ENCODE data around the gene COMMD4. TPM values are rescaled to one million over a fixed set of nuclear protein-coding genes. Genes with fewer than 3 reads are reported as not detected.
"Not testable (repeated sequence)": the region's sequence is repeated elsewhere in the genome, so short reads cannot be mapped to it uniquely, and the experiment has no call there.

The COMMD4 gene
- total and polyA plus RNA-seq, 10 of the 15 experiments (the other 5 are each of a cell fraction or from before 2014, with no cell fraction given), result 14.5 to 118 (median 75.3) TPM

DNA sequence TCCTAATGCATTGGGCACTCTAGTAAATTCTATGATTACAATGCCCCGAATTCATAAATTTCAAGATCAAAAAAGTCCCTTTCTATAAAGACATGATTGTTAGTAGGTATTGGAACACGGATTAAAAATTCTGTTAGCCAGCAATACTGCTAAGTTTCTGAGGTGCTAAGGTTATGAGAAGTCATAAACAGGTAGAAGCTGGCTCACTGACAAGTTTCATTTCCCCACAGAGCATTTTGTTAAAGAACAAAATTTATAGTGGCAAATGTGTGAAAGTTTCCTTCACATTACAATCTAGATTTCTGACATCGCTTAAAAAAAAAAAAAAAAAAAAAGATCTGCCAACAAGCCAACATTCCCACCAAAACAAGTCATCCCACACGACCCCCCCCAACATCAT lies 44.9 kb downstream of the COMMD4 start:
- ATAC-seq (no peak), DNase-seq (ENCODE audit: low read depth, low spot score) (no peak), FAIRE-seq (no peak)
- TF ChIP-seq ZNF384 (IDR thresholded peaks at IDR 0.05; ENCODE audit: borderline replicate concordance, low read depth, low read length), result 0 out of 2 replicates have a peak, but pooled peaks have one; percentile 36
- TF ChIP-seq, protein P1, sequence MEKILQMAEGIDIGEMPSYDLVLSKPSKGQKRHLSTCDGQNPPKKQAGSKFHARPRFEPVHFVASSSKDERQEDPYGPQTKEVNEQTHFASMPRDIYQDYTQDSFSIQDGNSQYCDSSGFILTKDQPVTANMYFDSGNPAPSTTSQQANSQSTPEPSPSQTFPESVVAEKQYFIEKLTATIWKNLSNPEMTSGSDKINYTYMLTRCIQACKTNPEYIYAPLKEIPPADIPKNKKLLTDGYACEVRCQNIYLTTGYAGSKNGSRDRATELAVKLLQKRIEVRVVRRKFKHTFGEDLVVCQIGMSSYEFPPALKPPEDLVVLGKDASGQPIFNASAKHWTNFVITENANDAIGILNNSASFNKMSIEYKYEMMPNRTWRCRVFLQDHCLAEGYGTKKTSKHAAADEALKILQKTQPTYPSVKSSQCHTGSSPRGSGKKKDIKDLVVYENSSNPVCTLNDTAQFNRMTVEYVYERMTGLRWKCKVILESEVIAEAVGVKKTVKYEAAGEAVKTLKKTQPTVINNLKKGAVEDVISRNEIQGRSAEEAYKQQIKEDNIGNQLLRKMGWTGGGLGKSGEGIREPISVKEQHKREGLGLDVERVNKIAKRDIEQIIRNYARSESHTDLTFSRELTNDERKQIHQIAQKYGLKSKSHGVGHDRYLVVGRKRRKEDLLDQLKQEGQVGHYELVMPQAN (conservative IDR thresholded peaks at IDR 0.05), result no peak
- peak; percentile 61 for TF ChIP-seq SPI1 (IDR thresholded peaks at IDR 0.05; ENCODE audit: borderline replicate concordance, insufficient read depth, low read depth, low read length)
- Histone ChIP-seq H3K36me3 (ENCODE audit: control insufficient read depth in 2 of 2, insufficient read depth in 2 of 2, low read length in 1 of 2) (peaks cover 13 to 27% of the 10 kb centered on the region in 2 experiments), H3K4me3 (no peak overlapping the region), H3K79me2 (ENCODE audit: control insufficient read depth, insufficient read depth, low read length) (no peaks in the 10 kb centered on the region), H3K9ac (ENCODE audit: control insufficient read depth, insufficient read depth, low read length) (no peak overlapping the region), H4K20me1 (ENCODE audit: control insufficient read depth, insufficient read depth) (no peaks in the 10 kb centered on the region), H3K4me1 (ENCODE audit: control insufficient read depth, insufficient read depth, low read length) (no peaks in the 10 kb centered on the region), H3K9me3 (replicated peaks; ENCODE audit: control insufficient read depth, insufficient read depth, low read length) (no peaks in the 10 kb centered on the region), H3K27ac (ENCODE audit: control insufficient read depth, insufficient read depth) (no peak overlapping the region), H2AFZ (ENCODE audit: control insufficient read depth, low read depth, low read length) (no peak overlapping the region), H3K4me2 (ENCODE audit: control insufficient read depth, insufficient read depth) (no peak overlapping the region), H3K27me3 (replicated peaks in 1 of 2; ENCODE audit: control insufficient read depth in 2 of 2, insufficient read depth in 2 of 2, low read length in 1 of 2) (no peaks in the 10 kb centered on the region)
- intact Hi-C loops (cut with micrococcal nuclease; ENCODE audit: unreplicated experiment) (no loop called here), in situ Hi-C loops (cut with MboI) (no loop called here)
- SMC1A ChIA-PET (ENCODE audit: uncharacterized antibody, unreplicated experiment), result interaction anchor here (2.0 to 2.3 kb wide), 2 partner anchors 10 to 13 kb away, joined by 7 to 11 read pairs; no protein-coding TSS in a partner anchor
- RAD21 ChIA-PET (ENCODE audit: unreplicated experiment), result no interaction called here
- 77% methylated on average over 4 of the region's 4 CpGs for WGBS (ENCODE audit: insufficient coverage, insufficient replicate concordance, low lambda C conversion rate, missing lambda C conversion rate)
- POLR2A ChIA-PET, result interaction anchor here (0.7 to 1.8 kb wide), 4 partner anchors 10 to 505 kb away, joined by 3 to 10 read pairs (median 7); partner anchors contain the start of genes MAN2C1 and SNX33
- BruUV-seq (replicated peaks), result no TSS peak
- CTCF ChIA-PET, result interaction anchor here (0.7 to 4.6 kb wide), 6 partner anchors 8 to 245 kb away, joined by 3 to 28 read pairs (median 4); partner anchors contain the start of genes MAN2C1, SIN3A and SNUPN

DNA sequence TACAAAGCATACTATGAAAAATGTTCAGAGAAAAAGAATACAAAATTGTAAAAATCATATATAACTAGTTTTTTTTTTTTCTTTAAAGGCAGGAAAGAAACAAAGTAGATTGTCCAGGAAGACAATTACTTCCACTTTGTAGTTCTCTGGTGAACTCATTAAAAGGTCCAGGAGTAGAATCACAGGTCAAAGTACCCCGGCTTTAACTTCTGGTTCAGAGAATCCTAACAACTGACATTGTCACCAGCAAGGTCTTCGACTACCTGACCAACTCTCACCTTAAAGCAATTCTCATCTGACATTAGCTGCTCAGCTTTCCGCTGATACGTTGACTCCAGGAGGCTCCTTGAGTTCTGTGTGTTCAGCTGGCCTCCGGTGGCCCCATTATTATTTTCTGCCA lies 48.1 kb downstream of the COMMD4 start:
- in situ Hi-C loops (cut with MboI); intact Hi-C loops (cut with micrococcal nuclease; ENCODE audit: unreplicated experiment); H3K79me2 ChIP-seq (ENCODE audit: control insufficient read depth, insufficient read depth, low read length); H3K4me1 ChIP-seq (ENCODE audit: control insufficient read depth, insufficient read depth, low read length); FAIRE-seq; ATAC-seq; H3K27ac ChIP-seq (ENCODE audit: control insufficient read depth, insufficient read depth); H3K27me3 ChIP-seq (replicated peaks in 1 of 2; ENCODE audit: control insufficient read depth in 2 of 2, insufficient read depth in 2 of 2, low read length in 1 of 2); H3K4me3 ChIP-seq; RAD21 ChIA-PET (ENCODE audit: unreplicated experiment); H2AFZ ChIP-seq (ENCODE audit: control insufficient read depth, low read depth, low read length); H3K4me2 ChIP-seq (ENCODE audit: control insufficient read depth, insufficient read depth); H3K9ac ChIP-seq (ENCODE audit: control insufficient read depth, insufficient read depth, low read length); H3K9me3 ChIP-seq (replicated peaks; ENCODE audit: control insufficient read depth, insufficient read depth, low read length); DNase-seq (ENCODE audit: low read depth, low spot score); BruUV-seq (replicated peaks); H4K20me1 ChIP-seq (ENCODE audit: control insufficient read depth, insufficient read depth): not testable (repeated sequence)
- WGBS (ENCODE audit: insufficient coverage, insufficient replicate concordance, low lambda C conversion rate, missing lambda C conversion rate), result 98% methylated on average over 5 of the region's 5 CpGs
- H3K36me3 ChIP-seq (ENCODE audit: control insufficient read depth in 2 of 2, insufficient read depth in 2 of 2, low read length in 1 of 2), result peaks cover 19 to 29% of the 10 kb centered on the region in 2 experiments
- ChIA-PET CTCF (interaction anchor here (1.8 kb wide), 1 partner anchor 15 kb away, joined by 7 read pairs; the partner anchor contains the start of gene MAN2C1), SMC1A (ENCODE audit: uncharacterized antibody, unreplicated experiment) (interaction anchor here (1.1 kb wide), 1 partner anchor 10 kb away, joined by 3 read pairs; no protein-coding TSS in a partner anchor), POLR2A (interaction anchor here (0.7 kb wide), 1 partner anchor 30 kb away, joined by 3 read pairs; no protein-coding TSS in a partner anchor)

MicroRNAs within 50 kb of the gene (microRNA counts, 767-probe panel; counts per million panel counts)
- microRNA hsa-miR-631, result 2,268 counts per million, percentile 80 among the panel's probes with 10 or more counts

Small RNA genes within 50 kb of the gene (microRNA-seq; reads per million reads assigned to microRNA genes)
- gene MIR631, result not detected

Small RNA genes within 50 kb of the gene (small RNA-seq; reads per million reads assigned to genes)
- not detected for gene RN7SL327P

Other genes starting within 250 kb of the COMMD4 start
- 38.5 and 48.8 TPM in 2 replicates for gene C15orf39, start 134.2 kb upstream of the COMMD4 start, total RNA-seq (2014; rRNA removed)
- 15.2 and 18.1 TPM in 2 replicates for gene C15orf39, start 134.2 kb upstream of the COMMD4 start, total RNA-seq (2014; rRNA removed; fragmentation: Illumina TruSeq; extraction: Trizol)
- gene C15orf39, start 134.2 kb upstream of the COMMD4 start, total RNA-seq (2021), result 128 and 139 TPM in 2 replicates
- 3.2 and 10.2 TPM in 2 replicates for gene C15orf39, start 134.2 kb upstream of the COMMD4 start, polyA plus RNA-seq (2011; rRNA removed)
- 10.5 and 31.2 TPM in 2 replicates for gene C15orf39, start 134.2 kb upstream of the COMMD4 start, polyA plus RNA-seq (2014; fragmentation: Illumina TruSeq; extraction: Trizol)
- gene C15orf39, start 134.2 kb upstream of the COMMD4 start, polyA plus RNA-seq (2014; fragmentation: Nextera tagmentation; extraction: Ambion mirVana), result 1 to 10 TPM; 2.3 to 4.9 TPM
- gene C15orf39, start 134.2 kb upstream of the COMMD4 start, polyA plus RNA-seq (2014; rRNA removed), result 40.6 and 54.3 TPM in 2 replicates
- 10 to 100 TPM; 34.7 to 39.0 TPM for gene C15orf39, start 134.2 kb upstream of the COMMD4 start, polyA plus RNA-seq (2016; fragmentation: Nextera tagmentation; extraction: Ambion mirVana)
- not detected in 2 replicates for gene GOLGA6C, start 77.7 kb upstream of the COMMD4 start, total RNA-seq (2014; rRNA removed)
- gene GOLGA6C, start 77.7 kb upstream of the COMMD4 start, total RNA-seq (2014; rRNA removed; fragmentation: Illumina TruSeq; extraction: Trizol), result not detected in 2 replicates
- not detected in 2 replicates for gene GOLGA6C, start 77.7 kb upstream of the COMMD4 start, total RNA-seq (2021)
- gene GOLGA6C, start 77.7 kb upstream of the COMMD4 start, polyA plus RNA-seq (2011; rRNA removed), result not detected in 2 replicates
- not detected in 2 replicates for gene GOLGA6C, start 77.7 kb upstream of the COMMD4 start, polyA plus RNA-seq (2014; fragmentation: Illumina TruSeq; extraction: Trizol)
- not detected for gene GOLGA6C, start 77.7 kb upstream of the COMMD4 start, polyA plus RNA-seq (2014; fragmentation: Nextera tagmentation; extraction: Ambion mirVana)
- not detected in 2 replicates for gene GOLGA6C, start 77.7 kb upstream of the COMMD4 start, polyA plus RNA-seq (2014; rRNA removed)
- gene GOLGA6C, start 77.7 kb upstream of the COMMD4 start, polyA plus RNA-seq (2016; fragmentation: Nextera tagmentation; extraction: Ambion mirVana), result not detected
- not detected in 2 replicates for gene GOLGA6D, start 53.2 kb upstream of the COMMD4 start, total RNA-seq (2014; rRNA removed)
- not detected in 2 replicates for gene GOLGA6D, start 53.2 kb upstream of the COMMD4 start, total RNA-seq (2014; rRNA removed; fragmentation: Illumina TruSeq; extraction: Trizol)
- gene GOLGA6D, start 53.2 kb upstream of the COMMD4 start, total RNA-seq (2021), result not detected in 2 replicates
- gene GOLGA6D, start 53.2 kb upstream of the COMMD4 start, polyA plus RNA-seq (2011; rRNA removed), result not detected in 2 replicates
- gene GOLGA6D, start 53.2 kb upstream of the COMMD4 start, polyA plus RNA-seq (2014; fragmentation: Illumina TruSeq; extraction: Trizol), result not detected in 2 replicates
- gene GOLGA6D, start 53.2 kb upstream of the COMMD4 start, polyA plus RNA-seq (2014; fragmentation: Nextera tagmentation; extraction: Ambion mirVana), result not detected
- gene GOLGA6D, start 53.2 kb upstream of the COMMD4 start, polyA plus RNA-seq (2014; rRNA removed), result not detected in 2 replicates
- gene GOLGA6D, start 53.2 kb upstream of the COMMD4 start, polyA plus RNA-seq (2016; fragmentation: Nextera tagmentation; extraction: Ambion mirVana), result not detected
- 0.71 and 0.73 TPM in 2 replicates for gene NEIL1, start 11.0 kb downstream of the COMMD4 start, total RNA-seq (2014; rRNA removed)
- 0.58 and 0.92 TPM in 2 replicates for gene NEIL1, start 11.0 kb downstream of the COMMD4 start, total RNA-seq (2014; rRNA removed; fragmentation: Illumina TruSeq; extraction: Trizol)
- 0.96 and 1.5 TPM in 2 replicates for gene NEIL1, start 11.0 kb downstream of the COMMD4 start, total RNA-seq (2021)
- gene NEIL1, start 11.0 kb downstream of the COMMD4 start, polyA plus RNA-seq (2011; rRNA removed), result 0.04 and 0.23 TPM in 2 replicates
- gene NEIL1, start 11.0 kb downstream of the COMMD4 start, polyA plus RNA-seq (2014; fragmentation: Illumina TruSeq; extraction: Trizol), result 0.37 and 1.3 TPM in 2 replicates
- under 1 TPM; 0.10 to 0.37 TPM for gene NEIL1, start 11.0 kb downstream of the COMMD4 start, polyA plus RNA-seq (2014; fragmentation: Nextera tagmentation; extraction: Ambion mirVana)
- 1.8 and 2.5 TPM in 2 replicates for gene NEIL1, start 11.0 kb downstream of the COMMD4 start, polyA plus RNA-seq (2014; rRNA removed)
- gene NEIL1, start 11.0 kb downstream of the COMMD4 start, polyA plus RNA-seq (2016; fragmentation: Nextera tagmentation; extraction: Ambion mirVana), result 1 to 10 TPM; 1.2 to 2.3 TPM
- gene MAN2C1, start 32.5 kb downstream of the COMMD4 start, total RNA-seq (2014; rRNA removed), result 54.8 and 65.0 TPM in 2 replicates
- 26.9 and 29.2 TPM in 2 replicates for gene MAN2C1, start 32.5 kb downstream of the COMMD4 start, total RNA-seq (2014; rRNA removed; fragmentation: Illumina TruSeq; extraction: Trizol)
- 102 and 111 TPM in 2 replicates for gene MAN2C1, start 32.5 kb downstream of the COMMD4 start, total RNA-seq (2021)
- gene MAN2C1, start 32.5 kb downstream of the COMMD4 start, polyA plus RNA-seq (2011; rRNA removed), result 20.9 and 32.5 TPM in 2 replicates
- 17.6 and 32.0 TPM in 2 replicates for gene MAN2C1, start 32.5 kb downstream of the COMMD4 start, polyA plus RNA-seq (2014; fragmentation: Illumina TruSeq; extraction: Trizol)
- gene MAN2C1, start 32.5 kb downstream of the COMMD4 start, polyA plus RNA-seq (2014; fragmentation: Nextera tagmentation; extraction: Ambion mirVana), result 1 to 10 TPM; 1.4 to 4.6 TPM
- gene MAN2C1, start 32.5 kb downstream of the COMMD4 start, polyA plus RNA-seq (2014; rRNA removed), result 107 and 110 TPM in 2 replicates
- gene MAN2C1, start 32.5 kb downstream of the COMMD4 start, polyA plus RNA-seq (2016; fragmentation: Nextera tagmentation; extraction: Ambion mirVana), result 10 to 100 TPM; 51.9 to 66.2 TPM
- 25.3 and 30.4 TPM in 2 replicates for gene SIN3A, start 115.6 kb downstream of the COMMD4 start, total RNA-seq (2014; rRNA removed)
- gene SIN3A, start 115.6 kb downstream of the COMMD4 start, total RNA-seq (2014; rRNA removed; fragmentation: Illumina TruSeq; extraction: Trizol), result 24.4 and 26.4 TPM in 2 replicates
- gene SIN3A, start 115.6 kb downstream of the COMMD4 start, total RNA-seq (2021), result 62.2 and 63.6 TPM in 2 replicates
- gene SIN3A, start 115.6 kb downstream of the COMMD4 start, polyA plus RNA-seq (2011; rRNA removed), result 19.6 and 30.5 TPM in 2 replicates
- 28.6 and 32.6 TPM in 2 replicates for gene SIN3A, start 115.6 kb downstream of the COMMD4 start, polyA plus RNA-seq (2014; fragmentation: Illumina TruSeq; extraction: Trizol)
- gene SIN3A, start 115.6 kb downstream of the COMMD4 start, polyA plus RNA-seq (2014; fragmentation: Nextera tagmentation; extraction: Ambion mirVana), result 1 to 10 TPM; 6.4 to 7.1 TPM
- gene SIN3A, start 115.6 kb downstream of the COMMD4 start, polyA plus RNA-seq (2014; rRNA removed), result 27.6 and 28.4 TPM in 2 replicates
- 10 to 100 TPM; 26.4 to 30.0 TPM for gene SIN3A, start 115.6 kb downstream of the COMMD4 start, polyA plus RNA-seq (2016; fragmentation: Nextera tagmentation; extraction: Ambion mirVana)
- 18.2 and 19.5 TPM in 2 replicates for gene PTPN9, start 243.3 kb downstream of the COMMD4 start, total RNA-seq (2014; rRNA removed)
- gene PTPN9, start 243.3 kb downstream of the COMMD4 start, total RNA-seq (2014; rRNA removed; fragmentation: Illumina TruSeq; extraction: Trizol), result 17.3 and 17.9 TPM in 2 replicates
- 25.2 and 29.1 TPM in 2 replicates for gene PTPN9, start 243.3 kb downstream of the COMMD4 start, total RNA-seq (2021)
- 21.9 and 25.7 TPM in 2 replicates for gene PTPN9, start 243.3 kb downstream of the COMMD4 start, polyA plus RNA-seq (2011; rRNA removed)
- gene PTPN9, start 243.3 kb downstream of the COMMD4 start, polyA plus RNA-seq (2014; fragmentation: Illumina TruSeq; extraction: Trizol), result 25.5 and 30.2 TPM in 2 replicates
- gene PTPN9, start 243.3 kb downstream of the COMMD4 start, polyA plus RNA-seq (2014; fragmentation: Nextera tagmentation; extraction: Ambion mirVana), result 1 to 10 TPM; 7.8 to 8.9 TPM
- gene PTPN9, start 243.3 kb downstream of the COMMD4 start, polyA plus RNA-seq (2014; rRNA removed), result 19.4 and 24.3 TPM in 2 replicates
- gene PTPN9, start 243.3 kb downstream of the COMMD4 start, polyA plus RNA-seq (2016; fragmentation: Nextera tagmentation; extraction: Ambion mirVana), result 10 to 100 TPM; 11.7 to 18.7 TPM

Data from GM12878 (cell line).